CD14-positive monocyte (primary cell): ENCODE data around the gene FAM98C. TPM values are rescaled to one million over a fixed set of nuclear protein-coding genes. Genes with fewer than 3 reads are reported as not detected.
"Not testable (repeated sequence)": the region's sequence is repeated elsewhere in the genome, so short reads cannot be mapped to it uniquely, and the experiment has no call there.

Source experiments
- DNase-seq, 3 donors: peaks; one replicate each; pipeline ENCODE4 v3.0.0-alpha.2; 2011 to 2022
- H2AFZ ChIP-seq: 2 replicates; pipeline ENCODE4 v1.6.0; 2012; ENCODE audit warnings: mild to moderate bottlenecking, low read depth, low read length, inconsistent platforms; ENCODE audit not compliant: insufficient read depth, poor library complexity, severe bottlenecking
- H3K27ac ChIP-seq, 2 donors: 1 replicate in 1 of 2; 2 replicates in 1 of 2; pipeline ENCODE4 v1.5.1; 2012 to 2013; ENCODE audit warnings: low read length in 2 of 2, control low read depth in 1 of 2, inconsistent platforms in 1 of 2, low read depth in 1 of 2, mild to moderate bottlenecking in 1 of 2
- H3K27me3 ChIP-seq, 2 donors: one replicate each; pipeline versions ENCODE4 v1.6.0 to v1.6.1; 2011 to 2013; ENCODE audit warnings: low read length in 2 of 2; ENCODE audit not compliant: control insufficient read depth in 2 of 2, insufficient read depth in 2 of 2
- H3K36me3 ChIP-seq, 2 donors: replicated peaks in 1 of 2; 1 replicate in 1 of 2; 2 replicates in 1 of 2; pipeline versions ENCODE4 v1.5.1 to v1.6.1; 2012 to 2013; ENCODE audit warnings: low read length in 2 of 2, control low read depth in 1 of 2, inconsistent platforms in 1 of 2, mild to moderate bottlenecking in 1 of 2; ENCODE audit not compliant: insufficient read depth in 2 of 2, control insufficient read depth in 1 of 2
- H3K4me1 ChIP-seq, 2 donors: 1 replicate in 1 of 2; 2 replicates in 1 of 2; pipeline versions ENCODE4 v1.5.1 to v1.6.1; 2012 to 2013; ENCODE audit warnings: low read length in 2 of 2, control low read depth in 1 of 2, inconsistent platforms in 1 of 2, mild to moderate bottlenecking in 1 of 2, moderate library complexity in 1 of 2; ENCODE audit not compliant: insufficient read depth in 2 of 2, control insufficient read depth in 1 of 2
- H3K4me2 ChIP-seq: replicated peaks from 2 replicates; pipeline ENCODE3; 2012; ENCODE audit warnings: low read length, moderate library complexity, mild to moderate bottlenecking; ENCODE audit not compliant: poor library complexity, severe bottlenecking; ENCODE audit errors: extremely low read depth
- H3K4me3 ChIP-seq, 3 experiments: fragments of 200-600 bp in 1 of 3; sonication (generic) in 1 of 3; replicated peaks in 1 of 3; 1 replicate in 2 of 3; 2 replicates in 1 of 3; pipeline ENCODE4 v1.5.1; 2011 to 2013; ENCODE audit warnings: low read length in 3 of 3, mild to moderate bottlenecking in 3 of 3, control low read depth in 2 of 3, low read depth in 2 of 3, inconsistent platforms in 1 of 3, moderate library complexity in 1 of 3
- H3K79me2 ChIP-seq: 2 replicates; pipeline ENCODE4 v1.6.0; 2012; ENCODE audit warnings: mild to moderate bottlenecking, control low read depth, inconsistent platforms, low read length, moderate library complexity; ENCODE audit not compliant: insufficient read depth
- H3K9ac ChIP-seq: 2 replicates; pipeline ENCODE4 v1.6.0; 2017; ENCODE audit warnings: low read length, mild to moderate bottlenecking; ENCODE audit not compliant: insufficient read depth, poor library complexity, severe bottlenecking
- H3K9me3 ChIP-seq, 2 donors: replicated peaks in 1 of 2; 1 replicate in 1 of 2; 2 replicates in 1 of 2; pipeline versions ENCODE4 v1.5.1 to v1.6.1; 2012 to 2013; ENCODE audit warnings: low read length in 2 of 2, control low read depth in 1 of 2; ENCODE audit not compliant: control insufficient read depth in 1 of 2, insufficient read depth in 1 of 2
- H4K20me1 ChIP-seq: 2 replicates; pipeline ENCODE4 v1.6.0; 2012; ENCODE audit warnings: mild to moderate bottlenecking, low read length, control low read depth, moderate library complexity; ENCODE audit not compliant: insufficient read depth
- H3K27ac Mint-ChIP-seq, 7 donors: one replicate each; pipeline ENCODE4 v1.8.0; 2020; ENCODE audit warnings: mild to moderate bottlenecking in 7 of 7, mixed read lengths in 7 of 7, moderate library complexity in 6 of 7, inconsistent platforms in 2 of 7
- H3K27me3 Mint-ChIP-seq, 3 donors: one replicate each; pipeline ENCODE4 v1.8.0; 2021 to 2022; ENCODE audit warnings: low read depth in 3 of 3, mild to moderate bottlenecking in 3 of 3, mixed read lengths in 3 of 3, moderate library complexity in 3 of 3, inconsistent platforms in 1 of 3
- H3K36me3 Mint-ChIP-seq, 2 donors: one replicate each; pipeline ENCODE4 v1.8.0; 2020; ENCODE audit warnings: mixed read lengths in 2 of 2, inconsistent platforms in 1 of 2, mild to moderate bottlenecking in 1 of 2
- H3K4me1 Mint-ChIP-seq: one replicate; pipeline ENCODE4 v1.8.0; 2020; ENCODE audit warnings: mild to moderate bottlenecking, mixed read lengths
- H3K4me3 Mint-ChIP-seq, 2 donors: one replicate each; pipeline ENCODE4 v1.8.0; 2020; ENCODE audit warnings: mild to moderate bottlenecking in 2 of 2, mixed read lengths in 2 of 2, moderate library complexity in 1 of 2
- H3K9me3 Mint-ChIP-seq, 7 donors: one replicate each; pipeline ENCODE4 v1.8.0; 2020 to 2022; ENCODE audit warnings: mixed read lengths in 7 of 7, mild to moderate bottlenecking in 6 of 7, moderate library complexity in 6 of 7, inconsistent platforms in 2 of 7
- WGBS: methylation state at CpG from one replicate; pipeline ENCODE4 v1.1.5; 2013; ENCODE audit warnings: missing lambda C conversion rate; ENCODE audit not compliant: insufficient coverage; 5-methylcytosine and 5-hydroxymethylcytosine counted together
- intact Hi-C, 2 donors: fragments of 100-400 bp; cut with micrococcal nuclease; formaldehyde crosslinking; loops; one replicate each; pipeline versions ENCODE4 v1.15.0 to v1.15.1; 2023
- polyA plus RNA-seq, 3 donors: library from polyadenylated mRNA; depleted of rRNA in 1 of 3; unstranded in 2 of 3; stranded (reverse) in 1 of 3; fragments of 300-500 nt in 2 of 3; fragments of >200 nt in 1 of 3; fragmentation: Illumina TruSeq in 2 of 3; gene quantifications; 1 replicate in 2 of 3; 2 replicates in 1 of 3; pipeline ENCODE4 v1.2.3, GENCODE V29; 2012 to 2021
- TF ChIP-seq, protein P1 (sequence below): fragments of 200-600 bp; IDR thresholded peaks from one replicate; pipeline ENCODE4 v1.8.0; 2022; ENCODE audit warnings: antibody characterized with exemption, mild to moderate bottlenecking

FAM98C gene
- polyA plus RNA-seq, 3 donors, result 8.5 to 41.0 (median 12.6) TPM

DNA sequence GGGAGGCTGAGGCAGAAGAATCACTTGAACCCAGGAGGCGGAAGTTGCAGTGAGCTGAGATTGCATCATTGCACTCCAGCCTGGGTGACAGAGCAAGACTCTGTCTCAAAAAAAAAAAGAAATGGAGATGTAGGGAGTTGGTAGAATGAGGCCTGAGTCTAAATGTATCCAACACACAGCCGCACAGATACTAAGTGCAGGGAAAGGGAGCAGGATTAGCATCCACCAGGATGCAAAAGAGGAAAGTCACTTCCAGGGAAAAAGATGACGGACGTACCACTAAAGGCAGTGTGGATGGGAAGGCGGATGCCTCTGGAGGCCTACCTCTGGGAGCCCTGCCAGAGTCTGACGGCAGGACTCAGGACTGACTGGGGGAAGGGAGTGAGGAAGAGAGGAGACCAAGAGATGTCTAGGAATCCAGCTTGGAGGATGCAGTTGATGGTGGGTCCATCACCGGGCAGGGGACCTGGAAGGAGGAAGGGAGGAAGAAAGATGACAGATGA, 6.8 kb downstream of the FAM98C start:
- 96% methylated on average over 6 of the region's 7 CpGs for WGBS
- TF ChIP-seq, protein P1, sequence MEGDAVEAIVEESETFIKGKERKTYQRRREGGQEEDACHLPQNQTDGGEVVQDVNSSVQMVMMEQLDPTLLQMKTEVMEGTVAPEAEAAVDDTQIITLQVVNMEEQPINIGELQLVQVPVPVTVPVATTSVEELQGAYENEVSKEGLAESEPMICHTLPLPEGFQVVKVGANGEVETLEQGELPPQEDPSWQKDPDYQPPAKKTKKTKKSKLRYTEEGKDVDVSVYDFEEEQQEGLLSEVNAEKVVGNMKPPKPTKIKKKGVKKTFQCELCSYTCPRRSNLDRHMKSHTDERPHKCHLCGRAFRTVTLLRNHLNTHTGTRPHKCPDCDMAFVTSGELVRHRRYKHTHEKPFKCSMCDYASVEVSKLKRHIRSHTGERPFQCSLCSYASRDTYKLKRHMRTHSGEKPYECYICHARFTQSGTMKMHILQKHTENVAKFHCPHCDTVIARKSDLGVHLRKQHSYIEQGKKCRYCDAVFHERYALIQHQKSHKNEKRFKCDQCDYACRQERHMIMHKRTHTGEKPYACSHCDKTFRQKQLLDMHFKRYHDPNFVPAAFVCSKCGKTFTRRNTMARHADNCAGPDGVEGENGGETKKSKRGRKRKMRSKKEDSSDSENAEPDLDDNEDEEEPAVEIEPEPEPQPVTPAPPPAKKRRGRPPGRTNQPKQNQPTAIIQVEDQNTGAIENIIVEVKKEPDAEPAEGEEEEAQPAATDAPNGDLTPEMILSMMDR, result no peak
- no peaks in the 10 kb centered on the region for H3K79me2 ChIP-seq
- peaks cover 0 to 3% (median 0%) of the 10 kb centered on the region in 3 donors for H3K27me3 Mint-ChIP-seq
- intact Hi-C loops, result loop anchor here (10.0 kb wide), 2 partner anchors 515 to 525 kb away; partner anchors contain the start of genes MRPS12 (in 1 of the 2) and SARS2 (in 1 of the 2)
- peak overlapping the region; percentile 14 to 68 for H3K27ac ChIP-seq
- H4K20me1 ChIP-seq, result peaks cover 38% of the 10 kb centered on the region
- no peak overlapping the region for H3K9ac ChIP-seq
- no peaks in the 10 kb centered on the region for H3K9me3 ChIP-seq
- peaks cover 0 to 4% (median 0%) of the 10 kb centered on the region in 7 donors for H3K9me3 Mint-ChIP-seq
- peaks cover 61 to 81% of the 10 kb centered on the region in 2 donors for H3K36me3 ChIP-seq
- H2AFZ ChIP-seq, result no peak overlapping the region
- H3K4me3 Mint-ChIP-seq, result no peak overlapping the region
- H3K27me3 ChIP-seq, result no peaks in the 10 kb centered on the region
- H3K4me1 ChIP-seq, result peaks cover 4 to 10% of the 10 kb centered on the region in 2 donors
- peaks cover 13% of the 10 kb centered on the region for H3K4me1 Mint-ChIP-seq
- H3K4me2 ChIP-seq, result no peak overlapping the region
- peaks cover 66 to 92% of the 10 kb centered on the region in 2 donors for H3K36me3 Mint-ChIP-seq
- H3K27ac Mint-ChIP-seq, result peak overlapping the region; percentile 41 to 92 (median 79)
- no peak for DNase-seq
- H3K4me3 ChIP-seq, result no peak overlapping the region

DNA sequence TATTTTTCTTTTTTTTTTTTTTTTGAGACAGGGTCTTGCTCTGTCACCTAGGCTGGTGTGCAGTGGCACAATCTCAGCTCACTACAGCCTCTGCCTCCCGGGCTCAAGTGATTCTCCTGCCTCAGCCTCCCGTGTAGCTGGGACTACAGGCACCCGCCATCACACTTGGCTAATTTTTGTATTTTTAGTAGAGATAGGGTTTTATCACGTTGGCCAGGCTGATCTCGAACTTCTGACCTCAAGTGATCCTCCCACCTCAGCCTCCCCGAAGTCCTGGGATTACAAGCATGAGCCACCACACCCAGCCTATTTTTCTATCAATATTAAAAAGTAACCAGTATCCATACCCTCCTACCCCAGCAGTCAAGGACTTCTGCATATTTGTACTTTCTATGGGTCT, 7.5 kb downstream of the FAM98C start:
- H3K4me3 Mint-ChIP-seq, H2AFZ ChIP-seq, DNase-seq, H3K4me2 ChIP-seq, H3K27me3 Mint-ChIP-seq, intact Hi-C loops, H3K9me3 Mint-ChIP-seq, H3K27me3 ChIP-seq, H3K9me3 ChIP-seq, H3K4me1 ChIP-seq, H3K4me3 ChIP-seq, H3K9ac ChIP-seq, H3K79me2 ChIP-seq: not testable (repeated sequence)
- Mint-ChIP-seq H3K27ac (peak overlapping the region in 5 of 7 donors; percentile 40 to 82 (median 73)), H3K36me3 (peaks cover 68 to 92% of the 10 kb centered on the region in 2 donors), H3K4me1 (peaks cover 11% of the 10 kb centered on the region)
- WGBS, result no CpG with 5 or more reads among the region's 6 CpGs
- Histone ChIP-seq H3K36me3 (peaks cover 65 to 82% of the 10 kb centered on the region in 2 donors), H4K20me1 (peaks cover 38% of the 10 kb centered on the region), H3K27ac (peak overlapping the region in 1 of 2 donors; percentile 68)
